GM18498 (cell line): ENCODE results near the gene ATRNL1.
A peak's percentile ranks its signal among the peaks of the same experiment; 100 is the strongest.
"Not testable (repeated sequence)": the region's sequence is repeated elsewhere in the genome, so short reads cannot be mapped to it uniquely, and the experiment has no call there.

Source experiments
- ATAC-seq: cut with Tn5 transposase; IDR thresholded peaks from one replicate; pipeline ENCODE4 v1.9.1; 2021; ENCODE audit warnings: mild to moderate bottlenecking, moderate library complexity; ENCODE audit not compliant: unreplicated experiment

ATRNL1 gene

GRCh38 chr10:115209133-115209532 is 116.0 kb downstream of the ATRNL1 start:
- peak; percentile 83 for ATAC-seq

- ATAC-seq, result no peak
Observed at GRCh38 chr10:115214829-115215228, 121.7 kb downstream of the ATRNL1 start.

- no peak for ATAC-seq
Observed at GRCh38 chr10:115219203-115219602, 126.0 kb downstream of the ATRNL1 start.

GRCh38 chr10:115222039-115222438 is 128.9 kb downstream of the ATRNL1 start:
- no peak for ATAC-seq

- no peak for ATAC-seq
Observed at GRCh38 chr10:115239761-115240160, 146.6 kb downstream of the ATRNL1 start.

GRCh38 chr10:115250784-115251183 is 157.6 kb downstream of the ATRNL1 start:
- ATAC-seq, result no peak

- not testable (repeated sequence) for ATAC-seq
Observed at GRCh38 chr10:115253765-115254164, 160.6 kb downstream of the ATRNL1 start.

- no peak for ATAC-seq
Observed at GRCh38 chr10:115272482-115272881, 179.3 kb downstream of the ATRNL1 start.

GRCh38 chr10:115278294-115278693 is 185.1 kb downstream of the ATRNL1 start:
- ATAC-seq, result no peak

- ATAC-seq, result no peak
Observed at GRCh38 chr10:115295213-115295805, 202.1 kb downstream of the ATRNL1 start.

- no peak for ATAC-seq
Observed at GRCh38 chr10:115300080-115300479, 206.9 kb downstream of the ATRNL1 start.

GRCh38 chr10:115319669-115320068 is 226.5 kb downstream of the ATRNL1 start:
- ATAC-seq, result not testable (repeated sequence)

GRCh38 chr10:115321360-115321759 is 228.2 kb downstream of the ATRNL1 start:
- ATAC-seq, result no peak

- no peak for ATAC-seq
Observed at GRCh38 chr10:115328331-115328730, 235.2 kb downstream of the ATRNL1 start.

GRCh38 chr10:115335366-115335765 is 242.2 kb downstream of the ATRNL1 start:
- no peak for ATAC-seq

GRCh38 chr10:115355162-115355760 is 262.1 kb downstream of the ATRNL1 start:
- ATAC-seq, result peak; percentile 86

GRCh38 chr10:115367920-115368319 is 274.8 kb downstream of the ATRNL1 start:
- not testable (repeated sequence) for ATAC-seq

GRCh38 chr10:115379064-115379463 is 285.9 kb downstream of the ATRNL1 start:
- no peak for ATAC-seq

GRCh38 chr10:115384665-115385064 is 291.5 kb downstream of the ATRNL1 start:
- no peak for ATAC-seq

GRCh38 chr10:115390607-115391006 is 297.4 kb downstream of the ATRNL1 start:
- no peak for ATAC-seq

- ATAC-seq, result no peak
Observed at GRCh38 chr10:115398026-115398425, 304.9 kb downstream of the ATRNL1 start.

GRCh38 chr10:115402699-115403098 is 309.5 kb downstream of the ATRNL1 start:
- no peak for ATAC-seq

- ATAC-seq, result not testable (repeated sequence)
Observed at GRCh38 chr10:115405838-115406237, 312.7 kb downstream of the ATRNL1 start.
